OCI-LY3 (cell line): Measurements from ENCODE around the gene SPC24.

Source experiments
- H2AFZ ChIP-seq: fragments of 200-600, 300-600 bp; shearing (Covaris generic); 2 replicates; pipeline ENCODE4 v1.6.0; 2014; ENCODE audit warnings: antibody characterized with exemption, low read depth, low read length
- H3K27ac ChIP-seq: fragments of 200-600, 300-600 bp; sonication (generic); 2 replicates; pipeline ENCODE4 v1.5.1; 2014; ENCODE audit warnings: mild to moderate bottlenecking, low read length, moderate library complexity, mixed read lengths
- H3K27me3 ChIP-seq: fragments of 200-600, 300-600 bp; sonication (generic); 2 replicates; pipeline ENCODE4 v1.6.1; 2014; ENCODE audit warnings: low read depth, low read length, mixed read lengths
- H3K36me3 ChIP-seq: fragments of 200-600, 300-600 bp; sonication (generic); replicated peaks from 2 replicates; pipeline ENCODE3; 2014; ENCODE audit warnings: low read depth, low read length, mixed read lengths
- H3K4me1 ChIP-seq: fragments of 300-600, 200-600 bp; sonication (generic); 2 replicates; pipeline ENCODE4 v1.6.1; 2014; ENCODE audit warnings: low read length, mixed read lengths
- H3K4me2 ChIP-seq: fragments of 200-600, 300-600 bp; sonication (generic); 2 replicates; pipeline ENCODE4 v1.6.1; 2014; ENCODE audit warnings: low read length, mixed read lengths
- H3K4me3 ChIP-seq: fragments of 300-600, 200-600 bp; sonication (generic); 2 replicates; pipeline ENCODE4 v1.5.1; 2014; ENCODE audit warnings: antibody characterized with exemption, mild to moderate bottlenecking, low read length, moderate library complexity
- H3K79me2 ChIP-seq: fragments of 300-600, 200-600 bp; shearing (Covaris generic); 2 replicates; pipeline ENCODE4 v1.6.1; 2014; ENCODE audit warnings: mild to moderate bottlenecking, low read length, mixed read lengths
- H3K9ac ChIP-seq: fragments of 300-600, 200-600 bp; shearing (Covaris generic); 2 replicates; pipeline ENCODE4 v1.6.0; 2014; ENCODE audit warnings: mild to moderate bottlenecking, low read length, moderate library complexity
- H3K9me3 ChIP-seq: fragments of 200-600, 300-600 bp; shearing (Covaris generic); 2 replicates; pipeline ENCODE4 v1.6.1; 2014; ENCODE audit warnings: low read length, mixed read lengths; ENCODE audit not compliant: insufficient read depth
- H4K20me1 ChIP-seq: fragments of 200-600, 300-600 bp; sonication (generic); 2 replicates; pipeline ENCODE4 v1.6.1; 2016; ENCODE audit warnings: low read length, mixed read lengths; ENCODE audit not compliant: insufficient read depth
- CTCF ChIP-seq: fragments of 200-600, 300-600 bp; sonication (generic); IDR thresholded peaks from 2 replicates; pipeline ENCODE4 v1.5.1; 2014; ENCODE audit warnings: antibody characterized with exemption, low read length, low read depth
- EZH2phosphoT487 ChIP-seq: fragments of 200-600 bp; shearing (Covaris generic); IDR thresholded peaks from 2 replicates; pipeline ENCODE4 v1.6.1; 2018; ENCODE audit warnings: antibody characterized with exemption, mixed run types, low read depth

Gene SPC24

GRCh38 chr19:11096210-11096841, 59.3 kb downstream of the SPC24 start:
- peak overlapping the region; percentile 53 for H3K4me3 ChIP-seq
- H3K27me3 ChIP-seq, result peaks cover 68% of the 10 kb centered on the region
- no peak overlapping the region for H3K9ac ChIP-seq
- peaks cover 10% of the 10 kb centered on the region for H3K9me3 ChIP-seq
- no peaks in the 10 kb centered on the region for H3K36me3 ChIP-seq
- TF ChIP-seq CTCF (no peak), EZH2phosphoT487 (0 out of 2 replicates have a peak, but pooled peaks have one; percentile 46)
- peaks cover 43% of the 10 kb centered on the region for H3K4me1 ChIP-seq
- H4K20me1 ChIP-seq, result peaks cover 20% of the 10 kb centered on the region
- peak overlapping the region; percentile 33 for H3K27ac ChIP-seq
- peak overlapping the region; percentile 65 for H3K4me2 ChIP-seq
- H2AFZ ChIP-seq, result no peak overlapping the region
- no peaks in the 10 kb centered on the region for H3K79me2 ChIP-seq
